GM19463 (cell line): ENCODE measurements around the gene ECT2.
"Not testable (repeated sequence)": the region's sequence is repeated elsewhere in the genome, so short reads cannot be mapped to it uniquely, and the experiment has no call there.

Source experiments
- ATAC-seq: cut with Tn5 transposase; IDR thresholded peaks from one replicate; pipeline ENCODE4 v1.9.1; 2021; ENCODE audit warnings: mild to moderate bottlenecking, moderate library complexity; ENCODE audit not compliant: unreplicated experiment

ECT2 gene

GRCh38 chr3:172855037-172855436 is 104.5 kb downstream of the ECT2 start:
- ATAC-seq = no peak

DNA sequence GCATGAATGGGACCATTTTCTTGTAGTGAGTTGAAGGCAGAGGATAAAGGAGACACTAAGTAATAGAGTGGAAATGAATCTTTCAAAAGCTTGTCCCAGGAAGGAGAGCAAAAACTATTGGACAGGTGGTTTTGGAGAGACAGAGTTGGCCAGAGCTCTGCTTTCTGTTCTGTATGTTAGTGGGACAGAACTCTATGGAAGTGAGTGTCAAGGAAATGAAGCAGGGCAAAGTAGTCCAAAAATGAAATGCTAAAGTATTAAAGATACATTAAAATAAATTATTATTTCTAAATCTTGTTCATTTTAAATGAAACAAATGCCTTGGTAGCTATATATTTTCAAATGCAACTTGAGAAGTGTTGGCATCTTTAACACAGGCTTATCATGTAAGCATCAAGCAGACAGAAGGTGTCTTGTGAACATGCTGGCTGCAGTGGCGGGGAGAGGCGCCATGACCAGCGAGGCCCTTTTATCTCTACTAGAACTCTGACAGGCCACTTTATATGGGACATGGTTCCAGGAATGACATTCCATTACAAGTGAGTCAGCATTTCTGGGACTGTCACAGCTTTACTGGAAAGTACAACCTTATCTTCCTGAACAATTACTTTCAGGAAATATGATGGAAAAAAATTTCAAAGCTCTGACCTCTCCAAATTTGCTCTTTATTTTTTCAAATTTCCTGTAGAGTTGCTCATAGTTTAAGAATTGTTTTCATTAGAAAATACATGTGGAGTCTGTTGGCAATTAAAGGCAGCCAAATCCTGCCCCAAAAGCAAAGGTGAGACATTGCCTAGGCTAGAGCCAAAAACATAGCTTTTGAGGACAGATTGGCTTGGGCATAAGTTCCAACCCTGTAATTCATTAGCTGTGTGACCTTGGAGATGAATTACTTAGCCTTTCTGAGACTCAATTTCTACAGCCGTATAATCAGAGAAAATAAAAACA is 106.5 kb downstream of the ECT2 start:
- ATAC-seq = no peak

DNA sequence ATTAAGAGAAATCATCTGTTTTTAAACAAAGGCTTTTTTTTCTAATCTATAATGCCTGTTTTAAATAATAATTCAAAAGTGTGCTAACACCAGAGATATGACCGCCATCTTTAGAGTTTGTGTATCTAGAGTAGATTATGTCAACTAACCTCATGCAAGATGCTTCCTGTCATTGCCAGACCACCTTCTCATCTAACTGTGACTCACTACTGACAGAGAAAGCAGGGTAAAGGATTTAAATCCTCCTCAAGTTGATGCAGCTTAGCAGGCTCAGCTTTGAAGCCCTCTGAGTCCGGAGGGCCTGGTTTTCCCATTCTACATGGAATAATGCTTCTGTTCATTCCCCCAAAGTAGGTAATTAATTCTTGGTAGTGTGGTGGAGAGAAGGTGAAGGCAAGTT is 108.5 kb downstream of the ECT2 start:
- no peak for ATAC-seq

DNA sequence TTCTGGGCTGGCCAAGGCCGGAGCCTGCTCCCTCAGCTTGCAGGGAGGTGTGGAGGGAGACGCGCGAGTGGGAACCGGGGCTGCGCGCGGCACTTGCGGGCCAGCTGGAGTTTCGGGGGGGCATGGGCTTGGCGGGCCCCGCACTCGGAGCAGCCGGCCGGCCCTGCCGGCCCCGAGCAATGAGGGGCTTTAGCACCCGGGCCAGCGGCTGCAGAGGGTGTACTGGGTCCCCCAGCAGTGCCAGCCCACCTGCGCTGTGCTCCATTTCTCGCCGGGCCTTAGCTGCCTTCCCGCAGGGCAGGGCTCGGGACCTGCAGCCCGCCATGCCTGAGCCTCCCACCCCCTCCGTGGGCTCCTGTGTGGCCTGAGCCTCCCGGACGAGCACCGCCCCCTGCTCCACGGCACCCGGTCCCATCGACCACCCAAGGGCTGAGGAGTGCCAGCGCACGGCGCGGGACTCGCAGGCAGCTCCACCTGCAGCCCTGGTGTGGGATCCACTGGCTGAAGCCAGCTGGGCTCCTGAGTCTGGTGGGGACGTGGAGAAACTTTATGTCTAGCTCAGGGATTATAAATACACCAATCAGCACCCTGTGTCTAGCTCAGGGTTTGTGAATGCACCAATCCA is 116.3 kb downstream of the ECT2 start:
- not testable (repeated sequence) for ATAC-seq

DNA sequence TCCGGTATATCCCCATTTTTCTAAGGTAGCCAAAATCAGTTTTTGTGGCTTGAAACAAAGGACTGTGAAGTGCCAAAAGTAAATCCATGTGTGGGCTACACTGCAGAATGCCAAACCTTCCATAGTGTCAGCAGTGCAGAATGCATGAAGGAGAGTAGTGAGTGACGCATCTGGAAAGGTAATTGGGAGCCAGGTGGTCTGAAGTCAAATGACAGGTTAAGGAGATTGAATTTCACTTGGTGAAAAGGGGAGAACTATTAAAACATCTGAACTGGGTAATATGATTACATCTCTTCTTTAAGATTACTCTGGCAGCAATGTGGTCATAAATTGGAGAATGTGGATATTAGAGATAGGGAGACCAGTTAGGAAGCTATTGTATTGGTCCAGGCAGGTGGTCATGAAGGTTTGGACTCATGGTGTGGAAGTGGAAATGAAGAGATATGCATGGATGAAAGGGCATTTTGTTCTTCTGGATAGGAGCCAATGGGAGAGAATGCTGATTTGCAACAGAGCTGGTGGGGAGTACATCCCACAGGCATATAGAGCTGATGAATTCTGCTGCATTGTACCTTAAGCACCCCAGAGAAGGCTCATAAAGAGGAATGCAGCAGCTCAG is 118.2 kb downstream of the ECT2 start:
- ATAC-seq = no peak

DNA sequence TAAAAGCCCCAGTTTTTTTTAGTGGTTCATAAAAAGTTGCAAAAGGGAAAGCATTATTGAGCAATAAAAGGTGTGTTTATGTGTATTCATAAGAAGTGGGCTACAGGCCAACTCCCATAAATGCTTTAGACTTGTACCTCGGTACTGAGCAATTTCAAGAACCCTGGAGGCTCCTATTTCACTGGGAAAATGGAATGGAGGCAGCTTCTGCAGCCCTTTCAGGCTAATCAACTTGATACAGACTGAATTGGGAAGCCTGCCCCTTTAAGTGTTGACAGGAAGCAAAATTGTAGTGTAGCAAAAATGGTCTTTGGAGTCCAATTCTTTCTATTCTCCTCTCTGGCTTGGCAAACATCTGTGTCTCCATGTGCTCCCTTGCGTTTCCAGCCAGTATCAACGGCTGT is 118.8 kb downstream of the ECT2 start:
- ATAC-seq = no peak

DNA sequence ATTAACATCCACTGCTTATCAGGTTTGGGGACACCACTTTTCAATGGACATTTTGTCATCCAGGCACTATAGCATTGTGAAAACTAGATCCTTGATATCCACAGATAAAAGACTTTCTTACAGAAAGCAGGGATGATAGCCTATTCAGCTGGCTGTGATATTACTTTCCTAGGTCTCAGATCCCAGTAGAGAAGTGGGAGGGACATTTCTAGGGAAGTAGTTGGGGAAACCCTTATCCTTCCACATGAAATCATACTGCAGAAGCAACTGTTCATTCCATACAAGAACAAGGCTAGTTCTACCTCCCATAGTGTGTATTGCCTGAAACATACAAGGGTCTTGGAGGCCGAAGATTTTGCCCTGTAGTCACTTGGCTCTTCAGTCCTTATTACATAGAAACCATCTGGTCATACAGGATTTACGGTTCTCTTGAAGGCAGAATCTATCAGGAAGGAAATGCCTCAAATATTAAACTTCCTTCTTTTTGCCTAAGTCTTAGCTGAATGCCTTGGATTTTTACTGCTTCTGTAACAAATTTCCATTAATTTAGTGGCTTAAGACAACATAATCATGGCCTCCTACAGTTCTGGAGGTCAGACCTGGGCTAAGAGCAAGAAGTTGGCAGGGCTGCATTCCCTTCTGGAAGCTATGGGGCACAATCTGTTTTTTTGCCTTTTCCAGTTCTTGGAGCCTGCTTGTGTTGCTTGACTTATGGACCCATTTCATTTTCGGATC is 119.4 kb downstream of the ECT2 start:
- ATAC-seq = no peak
